Measurements from ENCODE around the gene TGOLN2.
"Not testable (repeated sequence)": the region's sequence is repeated elsewhere in the genome, so short reads cannot be mapped to it uniquely, and the experiment has no call there.

The TGOLN2 gene

DNA sequence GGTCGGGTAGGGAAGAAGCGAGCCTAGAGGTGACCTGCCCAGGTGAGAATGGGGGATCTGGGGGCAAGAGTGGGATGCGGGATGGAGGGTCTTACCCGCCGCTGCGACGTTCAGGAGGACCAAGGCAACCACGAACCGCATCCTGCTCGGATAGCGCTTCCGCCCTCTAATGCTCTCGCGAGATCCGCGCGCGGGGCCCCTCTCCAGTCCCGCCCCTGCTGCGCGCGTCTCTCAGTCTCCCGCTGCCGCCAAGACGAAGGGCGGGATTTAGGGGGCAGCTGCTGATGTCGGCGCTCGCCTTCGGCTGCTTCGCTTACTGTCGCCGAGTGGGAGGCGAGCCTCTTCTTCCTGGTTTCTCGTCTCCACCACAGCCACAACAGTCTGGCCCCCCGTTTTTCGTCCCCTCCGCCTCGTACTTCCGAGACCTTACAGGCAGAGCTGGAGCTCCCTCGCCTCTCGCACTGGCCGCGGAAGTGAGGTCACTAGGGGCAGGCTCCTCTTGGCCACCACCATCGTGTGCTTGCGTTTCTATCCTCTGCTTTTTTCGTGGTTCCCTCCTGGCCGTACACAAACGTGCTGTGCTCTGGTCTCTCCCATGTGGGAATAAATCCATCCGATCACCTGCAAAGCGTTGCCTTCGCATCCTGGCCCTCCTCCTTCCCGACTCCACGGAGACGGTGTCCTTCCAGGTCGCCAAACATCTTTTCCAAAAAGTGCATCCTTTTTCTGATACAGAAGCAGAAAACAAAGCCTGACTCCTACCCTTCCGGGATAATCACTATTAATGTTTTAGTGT is at the start of gene TGOLN2:
TSS of gene TGOLN2 (minus strand) at position 168 of the 796 bp plus-strand sequence. CDS start at position 141, 27 bp downstream.
- DNase-seq (ENCODE audit: low spot score): peak; percentile 92

DNA sequence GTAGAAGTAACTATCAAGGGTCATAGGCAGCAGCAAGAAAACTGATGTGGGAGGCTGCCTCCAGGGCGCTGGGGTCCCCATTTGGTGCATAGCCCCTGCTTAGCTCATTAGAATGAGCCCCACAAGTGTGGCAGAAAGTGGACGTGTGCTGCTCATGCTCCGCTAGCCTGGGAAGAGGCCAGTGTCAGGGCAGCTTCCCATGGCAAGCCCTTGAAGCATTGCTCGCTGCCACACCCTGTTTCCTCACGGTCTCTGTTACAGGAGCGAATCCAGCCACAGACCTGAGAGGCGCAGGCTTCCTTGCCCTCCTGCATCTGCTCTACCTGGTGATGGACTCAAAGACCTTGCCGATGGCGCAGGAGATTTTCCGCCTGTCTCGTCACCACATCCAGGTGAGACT is 49.3 kb upstream of the TGOLN2 start:
- no peak for DNase-seq (ENCODE audit: low spot score)

DNA sequence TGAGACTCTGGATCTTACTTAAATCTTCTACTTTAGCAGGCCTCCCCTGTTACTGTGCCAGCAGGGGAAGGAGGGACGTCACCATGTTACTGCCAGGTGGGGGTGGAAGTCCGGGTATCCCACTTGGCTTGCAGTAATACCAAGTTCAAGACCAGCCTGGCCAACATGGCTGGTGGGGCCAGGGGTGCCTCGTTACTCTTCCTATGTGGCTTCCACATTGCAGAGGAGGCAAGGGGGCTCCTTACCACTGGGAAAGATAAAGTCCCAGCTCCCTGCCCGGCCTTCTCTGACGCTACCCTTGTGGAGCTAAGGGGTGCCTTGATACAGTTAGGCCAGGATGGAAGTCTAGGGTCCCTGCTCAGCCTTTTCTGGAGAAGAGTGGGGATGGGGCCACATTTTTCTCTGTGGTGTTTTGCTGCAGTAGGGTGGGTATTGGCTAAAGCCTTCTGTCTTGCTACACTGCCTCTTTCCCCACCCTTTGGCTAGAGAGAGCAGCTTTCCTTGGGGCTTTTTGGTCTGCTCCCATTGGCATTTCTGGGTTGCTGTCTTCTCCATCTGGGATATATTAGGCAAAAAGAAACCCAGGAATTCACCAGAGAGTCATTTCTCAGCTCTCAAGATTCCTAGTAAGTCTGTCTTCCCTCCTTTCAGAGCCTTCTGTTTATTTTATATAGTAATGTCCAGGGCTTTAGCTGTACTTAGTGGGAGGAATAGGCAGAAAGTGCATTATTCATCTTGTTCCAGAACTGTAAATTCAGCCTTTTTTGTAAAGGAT is 48.7 kb upstream of the TGOLN2 start:
- DNase-seq (ENCODE audit: low spot score): no peak

DNA sequence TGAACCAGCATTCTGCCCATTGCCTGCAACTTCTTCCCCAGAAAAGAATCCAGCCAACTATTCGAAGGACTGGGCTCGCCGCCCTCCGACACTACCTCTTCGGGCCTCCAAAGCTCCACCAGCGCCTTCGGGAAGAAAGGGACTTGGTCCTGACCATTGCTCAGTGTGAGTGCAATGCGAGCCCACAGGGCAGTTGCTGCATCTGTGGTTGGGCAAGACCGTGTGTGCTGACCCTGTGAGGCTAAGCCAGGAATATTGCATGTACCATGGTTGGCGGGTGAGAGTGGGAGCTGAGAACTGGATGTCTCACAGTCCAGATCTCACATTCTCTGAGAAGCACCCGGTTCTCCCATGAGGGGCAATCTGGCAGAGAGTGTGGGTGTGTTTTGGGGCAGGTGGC is 43.3 kb upstream of the TGOLN2 start:
- DNase-seq (ENCODE audit: low spot score): no peak

DNA sequence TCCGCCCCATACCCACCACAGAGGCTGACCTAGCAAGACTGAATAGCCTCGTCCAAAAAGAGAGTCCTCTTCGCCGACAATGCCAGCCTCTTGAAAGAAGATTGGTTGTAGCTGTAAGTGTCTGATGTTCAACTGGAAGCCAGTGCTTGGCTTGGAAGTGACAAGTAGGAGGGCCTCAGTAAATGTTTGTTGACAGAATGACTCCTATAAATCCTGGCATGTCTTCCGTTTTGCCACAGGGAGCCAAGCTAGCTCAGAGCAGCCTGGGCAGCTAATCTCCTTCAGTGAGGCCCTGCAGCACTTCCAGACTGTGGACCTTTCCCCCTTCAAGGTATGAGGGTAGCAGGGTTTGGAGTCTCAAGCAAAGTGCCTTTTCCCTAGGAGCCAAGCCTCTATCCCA is 41.7 kb upstream of the TGOLN2 start:
- DNase-seq (ENCODE audit: low spot score): no peak

DNA sequence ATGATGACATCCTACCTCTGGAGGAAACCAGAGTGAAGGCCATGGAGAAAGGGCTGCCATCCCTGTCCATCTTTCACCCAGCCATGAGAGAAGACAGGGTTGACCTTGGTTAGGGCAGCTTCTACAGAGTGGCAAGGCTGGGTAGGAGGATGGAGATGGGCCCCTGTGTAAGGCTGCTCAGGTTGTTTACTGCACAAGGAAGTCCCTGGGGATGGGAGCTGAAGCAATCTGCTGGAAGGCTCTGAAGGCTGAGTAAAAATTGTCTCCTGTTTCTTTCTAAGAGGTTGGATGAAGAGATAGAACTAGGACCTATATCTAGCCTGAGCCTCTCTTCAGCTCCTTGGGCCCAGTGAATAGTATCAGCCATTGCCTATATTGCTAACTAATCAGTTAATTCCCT is 41.1 kb upstream of the TGOLN2 start:
- no peak for DNase-seq (ENCODE audit: low spot score)

DNA sequence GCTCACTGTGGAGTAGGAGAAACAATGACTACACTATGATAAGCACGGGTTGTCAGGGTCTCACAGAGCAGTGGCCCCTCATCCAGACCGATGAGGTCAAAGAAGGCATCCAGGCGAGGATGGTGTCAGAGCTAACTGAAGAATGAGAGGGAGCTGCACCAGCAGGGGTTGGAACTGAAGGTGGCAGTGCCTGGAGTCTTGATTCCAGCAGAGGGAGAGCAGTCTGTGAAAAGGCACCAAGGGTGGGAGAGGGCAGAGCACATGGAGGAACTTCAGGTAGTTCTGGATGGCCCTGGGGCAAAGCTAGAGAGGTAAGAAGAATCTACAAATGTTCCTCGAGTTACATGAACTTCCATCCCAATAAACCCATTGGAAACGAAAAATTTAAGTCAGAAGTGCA is 39.4 kb upstream of the TGOLN2 start:
- no peak for DNase-seq (ENCODE audit: low spot score)

DNA sequence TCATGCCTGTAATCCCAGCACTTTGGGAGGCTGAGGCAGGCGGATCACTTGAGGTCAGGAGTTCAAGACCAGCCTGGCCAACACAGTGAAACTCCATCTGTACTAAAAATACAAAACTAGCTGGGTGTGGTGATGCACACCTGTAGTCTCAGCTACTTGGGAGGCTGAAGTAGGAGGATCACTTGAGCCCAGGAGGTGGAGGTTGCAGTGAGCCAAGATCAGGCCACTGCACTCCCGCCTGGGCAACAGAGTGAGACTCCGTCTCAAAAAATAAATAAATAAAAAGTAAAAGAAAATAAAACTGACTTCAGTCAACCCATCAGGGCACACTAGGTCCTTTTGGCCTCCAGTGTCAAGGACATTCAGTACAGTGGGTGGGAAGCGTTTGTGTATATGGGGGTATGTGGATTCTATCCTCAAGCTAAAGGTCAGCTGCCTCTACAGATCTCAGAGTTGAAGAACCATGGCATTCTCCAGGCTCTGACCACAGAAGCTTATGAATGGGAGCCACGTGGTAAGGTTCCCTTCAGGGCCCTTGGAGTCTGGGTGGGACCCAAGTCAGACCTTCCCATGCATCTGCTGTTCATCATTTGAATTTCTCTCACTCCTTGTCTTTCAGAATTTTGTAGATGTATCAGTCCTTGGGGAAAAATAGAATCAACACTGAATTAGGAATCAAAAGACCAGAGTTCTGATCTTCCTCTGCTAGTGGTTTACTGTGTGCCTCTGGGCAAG is 35.0 kb upstream of the TGOLN2 start:
- DNase-seq (ENCODE audit: low spot score): not testable (repeated sequence)

DNA sequence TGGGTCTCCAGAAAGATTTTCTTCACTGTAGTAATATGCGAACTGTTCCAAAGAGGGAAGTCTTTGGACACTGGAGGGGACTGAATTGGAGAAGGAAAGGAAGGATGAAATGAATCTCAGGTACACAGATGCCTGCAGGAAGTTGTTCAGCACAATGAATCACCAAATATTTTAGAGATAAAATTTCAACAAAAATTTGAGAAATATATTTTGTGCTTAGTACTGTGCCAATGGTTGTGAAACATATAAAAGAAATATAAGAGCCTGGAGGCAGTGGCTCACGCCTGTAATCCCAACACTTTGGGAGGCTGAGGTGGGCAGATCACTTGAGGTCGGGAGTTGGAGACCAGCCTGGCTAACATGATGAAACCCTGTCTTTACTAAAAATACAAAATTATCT is 29.9 kb upstream of the TGOLN2 start:
- no peak for DNase-seq (ENCODE audit: low spot score)

DNA sequence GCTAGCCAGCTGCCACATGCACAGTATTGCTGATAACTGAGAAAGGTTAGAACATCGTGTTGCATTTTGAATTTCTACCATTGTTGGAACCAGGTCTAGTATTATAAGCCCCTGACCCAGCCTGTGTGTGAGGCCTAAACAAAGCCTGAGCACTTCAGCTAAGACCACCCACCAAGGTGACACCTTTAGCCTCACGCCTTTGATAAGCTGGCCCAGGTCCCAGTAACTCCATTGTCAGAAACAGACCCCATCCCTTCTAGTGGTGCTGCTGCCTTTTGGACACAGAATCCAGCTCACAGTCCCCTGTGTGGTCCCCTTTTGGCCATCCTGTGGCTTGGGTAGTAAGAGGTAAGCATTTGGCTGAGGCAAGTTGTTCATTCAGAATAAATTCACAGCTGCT is 28.4 kb upstream of the TGOLN2 start:
- no peak for DNase-seq (ENCODE audit: low spot score)

DNA sequence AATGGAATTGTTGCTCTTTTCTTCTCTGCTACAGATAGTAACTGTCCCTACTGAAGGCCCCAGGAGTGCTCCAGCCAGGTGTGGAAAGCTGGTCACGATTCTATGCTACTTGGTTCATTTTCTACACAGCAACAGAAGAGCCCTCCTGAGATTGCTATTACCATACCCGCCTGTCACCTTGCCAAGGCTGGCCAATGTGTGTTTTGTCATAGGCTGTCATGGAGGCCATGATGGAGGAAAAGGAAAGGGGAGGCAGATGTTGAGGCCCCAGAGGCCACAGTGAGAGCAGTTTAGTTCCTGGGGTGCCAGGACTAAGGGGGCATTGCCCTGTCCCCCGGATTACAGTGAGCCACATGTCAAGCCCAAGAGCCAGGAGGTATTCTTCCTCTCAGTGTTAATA is 27.7 kb upstream of the TGOLN2 start:
- DNase-seq (ENCODE audit: low spot score): no peak

DNA sequence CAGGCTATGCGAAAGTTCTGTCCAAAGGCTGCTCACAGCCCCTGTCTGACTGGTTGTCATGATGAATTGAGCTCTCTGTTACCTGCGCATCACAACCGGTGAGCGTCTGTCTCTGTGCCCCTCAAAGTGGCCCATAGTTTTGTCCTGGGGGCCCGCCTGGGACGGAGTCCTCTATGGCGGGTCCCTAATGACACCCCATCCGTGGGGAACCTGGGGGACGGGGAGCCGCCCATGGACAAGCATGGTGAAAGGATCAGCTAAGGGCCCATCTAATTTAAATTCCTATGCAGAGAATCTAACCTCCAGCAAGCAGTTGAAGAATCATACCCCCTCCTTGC is 27.3 kb upstream of the TGOLN2 start:
- DNase-seq (ENCODE audit: low spot score): no peak

DNA sequence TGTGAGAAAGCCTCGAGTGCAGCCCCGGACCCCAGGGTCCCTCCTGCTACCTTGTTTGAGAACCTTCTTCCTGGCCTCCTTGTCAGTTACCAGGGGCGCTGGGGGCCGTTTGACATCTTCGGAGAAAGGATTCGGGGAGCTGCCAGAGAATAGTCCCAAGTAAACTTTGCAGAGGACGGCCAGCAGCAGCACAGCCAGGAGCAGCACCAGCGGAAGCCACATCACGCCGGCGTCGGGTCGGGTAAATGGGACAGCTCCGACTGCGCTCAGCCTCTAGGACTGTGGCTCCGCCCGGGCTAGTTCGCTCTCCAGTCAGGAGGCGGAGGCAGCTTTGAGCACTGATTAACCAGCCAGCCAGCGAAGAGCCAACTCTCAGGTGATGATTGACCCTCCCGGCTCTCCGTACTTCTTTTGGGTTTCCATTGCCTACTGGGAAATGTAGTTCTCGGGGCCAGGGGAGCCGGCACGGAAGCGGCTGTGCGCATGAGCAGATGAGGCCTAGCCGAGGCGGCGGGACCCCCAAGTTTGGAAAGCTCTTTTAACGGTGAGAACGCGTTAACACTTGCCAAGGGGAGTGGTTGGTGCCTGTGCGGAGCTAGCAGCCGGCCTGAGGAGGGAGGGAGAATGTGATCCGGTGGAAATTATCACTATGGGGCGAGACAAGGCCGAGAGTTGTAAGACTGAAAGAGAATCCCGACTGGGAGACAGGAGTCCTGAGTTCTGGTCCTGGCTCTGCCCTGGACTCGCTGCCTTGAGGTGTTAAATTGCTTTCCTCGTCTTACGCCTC is 26.7 kb upstream of the TGOLN2 start, which contains the start of the genes ELMOD3 and RETSAT:
TSS of gene ELMOD3 (plus strand) at position 484 of the 787 bp plus-strand sequence. CDS start 2,430 bp downstream, outside the sequence.
TSS of gene RETSAT (minus strand) at position 243 of the 787 bp plus-strand sequence. CDS start at position 222, 21 bp downstream.
- peak; percentile 99 for DNase-seq (ENCODE audit: low spot score)

DNA sequence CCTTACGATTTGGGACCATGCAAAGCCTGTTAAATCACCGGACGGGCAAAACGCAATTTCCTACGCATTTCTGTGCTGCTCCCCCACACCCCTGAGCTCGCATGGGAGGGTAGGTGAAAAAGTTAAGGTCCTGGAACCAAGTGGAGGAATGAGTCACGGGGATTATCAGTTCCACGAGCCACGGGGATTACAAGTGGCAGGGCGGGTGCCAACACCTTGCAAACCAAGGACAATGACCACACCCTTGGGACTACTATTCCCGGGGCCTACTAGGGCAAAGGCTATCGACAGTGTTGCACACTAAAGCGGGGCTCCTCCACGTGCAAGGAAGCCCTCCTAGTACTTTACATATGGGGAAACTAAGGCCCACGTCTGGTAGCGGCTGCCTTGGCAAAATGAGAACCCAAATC is 26.1 kb upstream of the TGOLN2 start:
- peak; percentile 3 for DNase-seq (ENCODE audit: low spot score)

DNA sequence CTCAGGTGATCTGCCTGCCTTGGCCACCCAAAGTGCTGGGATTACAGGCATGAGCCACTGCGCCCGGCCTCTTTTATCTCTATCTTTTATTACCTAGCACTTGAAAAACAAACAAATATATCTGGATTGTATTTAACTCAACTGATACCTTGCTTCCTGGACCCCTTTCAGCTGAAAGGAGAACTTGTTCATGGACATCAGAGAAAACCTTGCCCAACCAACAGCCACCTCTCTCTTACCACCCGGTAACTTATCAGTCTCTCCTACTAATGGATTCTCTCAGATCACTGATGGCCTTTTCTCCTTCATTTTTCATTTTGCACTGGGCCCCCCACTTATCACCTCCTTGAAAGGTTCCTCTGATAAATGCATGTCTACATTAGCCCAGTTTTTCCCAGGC is 19.8 kb upstream of the TGOLN2 start:
- no peak for DNase-seq (ENCODE audit: low spot score)

DNA sequence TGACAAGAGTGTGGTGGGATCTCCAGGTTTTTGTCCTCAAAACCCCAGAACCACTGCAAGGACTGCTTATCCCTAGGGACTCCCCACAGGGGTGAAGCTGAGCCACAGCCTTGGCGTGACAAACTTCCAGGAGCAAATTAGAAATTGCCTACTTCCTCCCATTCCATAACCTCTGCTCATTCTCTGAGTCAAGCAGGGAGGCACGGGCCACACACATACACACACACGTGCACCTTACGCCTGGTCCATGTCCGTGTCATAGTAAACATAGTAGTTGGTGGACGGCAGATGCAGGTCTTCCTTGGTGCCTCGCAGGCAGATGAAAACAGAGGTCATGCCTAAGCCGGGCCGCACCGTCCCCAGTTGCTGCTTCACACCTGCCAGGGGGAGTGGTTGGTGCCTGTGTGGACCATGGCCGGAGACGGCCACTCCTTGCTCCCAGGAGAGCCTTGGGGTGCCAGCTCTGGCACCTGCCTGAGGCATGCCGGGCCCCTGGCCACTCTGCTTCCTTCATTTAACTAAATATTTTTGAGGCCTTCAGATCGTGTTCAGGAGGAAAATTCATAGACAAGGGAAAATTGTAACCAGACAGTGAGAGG is 16.7 kb upstream of the TGOLN2 start:
- no peak for DNase-seq (ENCODE audit: low spot score)

DNA sequence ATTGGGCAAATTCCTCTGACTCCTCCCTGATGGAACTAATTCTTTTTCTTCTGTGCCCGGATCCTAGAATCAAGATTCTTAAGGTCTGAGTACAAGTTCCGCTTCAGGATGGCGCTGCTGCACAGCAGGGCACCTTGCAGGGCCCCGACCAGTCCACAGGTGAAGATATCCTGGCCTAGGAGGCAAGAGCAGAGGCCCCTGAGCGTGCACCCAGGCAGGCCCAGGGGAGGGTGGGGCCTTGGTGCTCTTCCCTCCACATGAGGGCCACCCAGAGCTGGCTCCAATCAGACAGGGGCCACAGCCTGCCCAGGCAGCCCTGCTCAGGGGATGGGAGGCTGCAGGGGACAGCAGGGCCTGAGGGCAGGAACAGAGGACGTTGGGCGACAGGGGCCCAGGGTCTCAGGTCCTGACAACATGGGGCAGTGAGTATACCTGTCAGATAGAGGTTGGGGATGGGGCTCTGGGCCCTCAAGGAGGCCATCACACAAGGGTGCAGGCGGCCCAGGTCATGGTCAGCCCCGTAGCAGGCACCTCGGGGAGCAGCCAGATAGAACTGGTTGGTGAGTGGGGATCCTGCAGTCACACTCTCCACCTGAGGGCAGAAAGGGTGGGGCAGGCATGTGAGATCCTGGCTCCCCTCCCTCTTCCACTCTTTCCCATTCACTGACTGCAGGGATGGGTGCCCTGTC is 15.6 kb upstream of the TGOLN2 start:
- not testable (repeated sequence) for DNase-seq (ENCODE audit: low spot score)

DNA sequence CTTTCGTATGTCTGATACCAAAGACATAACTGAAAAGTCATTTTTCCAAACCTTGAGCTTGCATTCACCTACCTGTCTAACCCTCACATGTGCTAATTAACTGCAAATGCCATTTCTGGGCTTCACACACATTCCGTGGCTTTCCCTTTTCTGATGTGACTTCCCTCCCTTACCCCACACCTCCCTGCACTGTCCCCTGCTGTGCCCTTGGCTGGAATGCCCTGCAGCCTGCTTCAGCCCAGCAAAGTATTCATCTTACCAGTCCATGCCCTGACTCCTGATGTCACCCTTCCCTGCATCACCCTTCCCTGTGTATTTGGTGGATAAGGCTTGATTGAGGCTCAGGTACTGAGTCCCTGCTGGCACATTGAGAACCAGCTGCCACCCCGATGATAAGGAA is 14.4 kb upstream of the TGOLN2 start:
- DNase-seq (ENCODE audit: low spot score): no peak

DNA sequence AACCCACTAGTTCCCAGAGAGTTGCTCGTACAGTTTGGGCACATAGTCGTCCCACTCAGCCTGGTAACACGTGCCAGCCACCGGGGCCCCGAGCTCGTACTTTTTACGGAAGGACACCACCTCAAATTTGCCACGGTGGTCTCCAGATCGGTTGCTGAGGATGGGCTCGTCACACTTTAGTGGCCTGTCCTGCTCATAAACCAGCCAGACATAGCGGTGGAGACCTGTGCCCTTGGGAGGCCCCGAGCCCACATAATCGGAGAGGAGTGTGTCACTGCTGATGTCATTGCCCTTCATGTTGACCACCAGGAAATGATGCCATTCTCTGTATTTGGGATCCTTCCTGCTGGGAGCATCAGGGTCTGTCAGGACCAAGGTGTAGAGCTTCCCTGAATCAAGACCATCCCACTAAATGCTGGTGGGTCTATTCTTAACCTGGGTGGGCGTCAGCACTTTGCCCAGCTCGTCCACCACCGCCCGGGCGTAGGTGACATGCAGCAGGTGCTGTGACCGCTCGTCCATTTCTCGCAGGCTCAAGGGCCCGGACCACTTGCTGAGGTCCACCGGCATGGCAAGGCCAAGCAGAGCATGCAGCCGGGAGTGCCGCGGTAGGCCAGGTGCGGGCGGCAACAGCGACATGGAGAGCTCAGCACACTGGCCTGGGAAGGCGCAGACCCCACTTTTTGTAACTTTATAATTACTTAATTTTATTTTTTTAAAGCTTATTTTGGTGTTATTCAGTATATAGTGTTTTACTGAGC is 13.7 kb upstream of the TGOLN2 start:
- DNase-seq (ENCODE audit: low spot score): no peak

All from CD4-positive, alpha-beta T cell treated with Interleukin-15 for 4 hours (primary cell).